H1 (cell line): Measurements from ENCODE around the gene SLC44A1. TPM values are rescaled to one million over a fixed set of nuclear protein-coding genes. Genes with fewer than 3 reads are reported as not detected.

Source experiments
- CTCF ChIA-PET: fragments of 300-600 bp; sonication (Branson Sonifier 250); formaldehyde crosslinking; loops from one replicate; lab custom pipeline; 2021; ENCODE audit not compliant: partially characterized antibody; lab: Charles Lee
- POLR2A ChIA-PET: fragments of 300-600 bp; sonication (Branson Sonifier 250); formaldehyde crosslinking; loops from one replicate; lab custom pipeline; 2021; ENCODE audit warnings: inconsistent platforms; ENCODE audit not compliant: partially characterized antibody; lab: Charles Lee
- DNase-seq, 2 experiments: peaks; one replicate each; pipeline versions ENCODE4 v3.0.0 to v3.0.0-alpha.2; 2010 to 2022; ENCODE audit warnings: low spot score in 2 of 2, low read depth in 1 of 2, mixed read lengths in 1 of 2
- FAIRE-seq: peaks from 2 replicates; lab custom pipeline; 2011; peaks lifted over from hg19 to GRCh38; lab: Jason Lieb, UNC
- H2AFZ ChIP-seq: 2 replicates; pipeline ENCODE4 v1.8.1; 2012; ENCODE audit warnings: low read length, inconsistent platforms
- H2AK5ac ChIP-seq: 2 replicates; pipeline ENCODE4 v1.6.1; 2013; ENCODE audit warnings: low read depth, low read length
- H2BK120ac ChIP-seq: replicated peaks from 2 replicates; pipeline ENCODE3; 2013; ENCODE audit warnings: low read depth, low read length, inconsistent platforms
- H2BK12ac ChIP-seq: 2 replicates; pipeline ENCODE4 v1.6.1; 2013; ENCODE audit warnings: low read depth, low read length
- H2BK15ac ChIP-seq: 2 replicates; pipeline ENCODE4 v1.6.1; 2013; ENCODE audit warnings: low read length
- H2BK20ac ChIP-seq: 2 replicates; pipeline ENCODE4 v1.6.1; 2013; ENCODE audit warnings: low read length
- H2BK5ac ChIP-seq: 2 replicates; pipeline ENCODE4 v1.6.1; 2013; ENCODE audit warnings: low read depth, low read length
- H3K14ac ChIP-seq: 2 replicates; pipeline ENCODE4 v1.6.1; 2013; ENCODE audit warnings: inconsistent platforms; ENCODE audit not compliant: insufficient read length
- H3K18ac ChIP-seq: 2 replicates; pipeline ENCODE4 v1.6.1; 2013; ENCODE audit warnings: low read length; ENCODE audit errors: extremely low read depth
- H3K23ac ChIP-seq: 2 replicates; pipeline ENCODE4 v1.6.1; 2013; ENCODE audit warnings: inconsistent platforms; ENCODE audit not compliant: insufficient read length
- H3K23me2 ChIP-seq: 2 replicates; pipeline ENCODE4 v1.6.1; 2013; ENCODE audit warnings: low read depth, low read length
- H3K27ac ChIP-seq: 2 replicates; pipeline ENCODE4 v1.6.1; 2011; ENCODE audit warnings: low read depth, low read length, inconsistent platforms
- H3K27me3 ChIP-seq, 4 experiments: replicated peaks in 1 of 4; 1 replicate in 1 of 4; 2 replicates in 3 of 4; pipeline versions ENCODE4 v1.6.1 to v1.8.1; 2011 to 2013; ENCODE audit warnings: low read length in 3 of 4, mild to moderate bottlenecking in 3 of 4, inconsistent platforms in 2 of 4, mixed read lengths in 2 of 4, moderate library complexity in 1 of 4; ENCODE audit not compliant: control insufficient read depth in 3 of 4, insufficient read depth in 3 of 4; ENCODE audit errors: extremely low read depth in 1 of 4
- H3K36me3 ChIP-seq, 4 experiments: 2 replicates each; pipeline versions ENCODE4 v1.6.1 to v1.8.1; 2011 to 2013; ENCODE audit warnings: mild to moderate bottlenecking in 4 of 4, low read length in 3 of 4, moderate library complexity in 2 of 4, control low read depth in 1 of 4, inconsistent platforms in 1 of 4; ENCODE audit not compliant: insufficient read depth in 4 of 4, control insufficient read depth in 2 of 4
- H3K4ac ChIP-seq: replicated peaks from 2 replicates; pipeline ENCODE3; 2013; ENCODE audit warnings: low read length, low read depth, mixed read lengths, inconsistent platforms; ENCODE audit not compliant: insufficient read length
- H3K4me1 ChIP-seq, 4 experiments: replicated peaks in 1 of 4; 1 replicate in 1 of 4; 2 replicates in 3 of 4; pipeline versions ENCODE4 v1.6.1 to v1.8.1; 2011 to 2013; ENCODE audit warnings: low read length in 3 of 4, inconsistent platforms in 2 of 4, mixed read lengths in 1 of 4; ENCODE audit not compliant: insufficient read depth in 4 of 4, control insufficient read depth in 3 of 4
- H3K4me2 ChIP-seq, 2 experiments: 2 replicates each; pipeline versions ENCODE4 v1.6.1 to v1.8.1; 2011 to 2013; ENCODE audit warnings: low read depth in 2 of 2, low read length in 2 of 2, control low read depth in 1 of 2, inconsistent platforms in 1 of 2, mild to moderate bottlenecking in 1 of 2; ENCODE audit not compliant: insufficient read depth in 1 of 2
- H3K4me3 ChIP-seq, 4 experiments: fragments of 200-600, 300-600 bp in 1 of 4; sonication (generic), shearing (Covaris generic), sonication (Bioruptor Twin) in 1 of 4; 2 replicates each; pipeline versions ENCODE4 v1.5.1 to v1.8.1; 2011 to 2016; ENCODE audit warnings: low read length in 4 of 4, low read depth in 3 of 4, control low read depth in 2 of 4, inconsistent platforms in 2 of 4, mild to moderate bottlenecking in 2 of 4, mixed read lengths in 1 of 4, moderate library complexity in 1 of 4; ENCODE audit not compliant: insufficient read depth in 2 of 4; ENCODE audit errors: extremely low read depth in 1 of 4
- H3K56ac ChIP-seq: replicated peaks from 2 replicates; pipeline ENCODE3; 2013; ENCODE audit warnings: low read depth, mild to moderate bottlenecking, mixed read lengths, low read length, inconsistent platforms; ENCODE audit not compliant: insufficient read length
- H3K79me1 ChIP-seq: 2 replicates; pipeline ENCODE4 v1.6.1; 2013; ENCODE audit warnings: low read depth, low read length, control low read depth
- H3K79me2 ChIP-seq, 2 experiments: 2 replicates each; pipeline versions ENCODE4 v1.6.1 to v1.8.1; 2012 to 2013; ENCODE audit warnings: low read length in 2 of 2, mild to moderate bottlenecking in 2 of 2, inconsistent platforms in 1 of 2; ENCODE audit not compliant: insufficient read depth in 2 of 2, control insufficient read depth in 1 of 2
- H3K9ac ChIP-seq, 4 experiments: replicated peaks in 1 of 4; 1 replicate in 1 of 4; 2 replicates in 3 of 4; pipeline versions ENCODE4 v1.6.1 to v1.8.1; 2011 to 2013; ENCODE audit warnings: low read depth in 3 of 4, low read length in 3 of 4, control low read depth in 2 of 4, mild to moderate bottlenecking in 2 of 4, moderate library complexity in 2 of 4, inconsistent platforms in 1 of 4; ENCODE audit errors: extremely low read depth in 1 of 4
- H3K9me3 ChIP-seq, 2 experiments: 2 replicates each; pipeline versions ENCODE4 v1.6.1 to v1.8.1; 2012 to 2013; ENCODE audit warnings: mild to moderate bottlenecking in 2 of 2, moderate library complexity in 2 of 2, control low read depth in 1 of 2, inconsistent platforms in 1 of 2, low read depth in 1 of 2, low read length in 1 of 2, mixed read lengths in 1 of 2; ENCODE audit not compliant: insufficient read depth in 2 of 2
- H4K20me1 ChIP-seq, 2 experiments: replicated peaks in 1 of 2; 2 replicates each; pipeline versions ENCODE3 to v1.8.1; 2011 to 2013; ENCODE audit warnings: inconsistent platforms in 2 of 2, low read length in 2 of 2, mild to moderate bottlenecking in 1 of 2; ENCODE audit not compliant: insufficient read depth in 2 of 2, control insufficient read depth in 1 of 2
- H4K5ac ChIP-seq: 2 replicates; pipeline ENCODE4 v1.6.1; 2013; ENCODE audit warnings: low read length, low read depth, mixed read lengths, inconsistent platforms; ENCODE audit not compliant: insufficient read length
- H4K8ac ChIP-seq: 2 replicates; pipeline ENCODE4 v1.8.0; 2013; ENCODE audit warnings: mild to moderate bottlenecking, moderate library complexity, low read length, inconsistent platforms; ENCODE audit not compliant: insufficient read depth; ENCODE audit errors: extremely low read depth
- H4K91ac ChIP-seq: replicated peaks from 2 replicates; pipeline ENCODE3; 2013; ENCODE audit warnings: low read length, mixed read lengths, inconsistent platforms; ENCODE audit not compliant: insufficient read length
- BACH1 ChIP-seq: IDR thresholded peaks from 2 replicates; pipeline ENCODE4 v1.6.1; 2012; ENCODE audit warnings: low read length, improper control_type of control experiment
- RBBP5 ChIP-seq: IDR thresholded peaks from 2 replicates; pipeline ENCODE4 v1.7.1; 2012; ENCODE audit warnings: low read depth, mild to moderate bottlenecking, inconsistent platforms, low read length, moderate library complexity, borderline replicate concordance
- WGBS, 2 experiments: shearing (Covaris generic) in 1 of 2; methylation state at CpG; one replicate each; pipeline versions ENCODE4 v1.1.6 to v1.1.7; 2013 to 2015; ENCODE audit warnings: low lambda C conversion rate in 2 of 2, mixed read lengths in 2 of 2, inconsistent platforms in 1 of 2, low coverage in 1 of 2, missing lambda C conversion rate in 1 of 2; ENCODE audit not compliant: insufficient replicate concordance in 2 of 2, insufficient coverage in 1 of 2, insufficient read length in 1 of 2; ENCODE audit errors: extremely low coverage in 1 of 2, missing lambda C conversion rate in 1 of 2; 5-methylcytosine and 5-hydroxymethylcytosine counted together
- polyA plus RNA-seq, 7 experiments: library from polyadenylated mRNA; depleted of rRNA in 3 of 7; stranded (reverse) in 5 of 7; unstranded in 2 of 7; fragments of >200 nt in 5 of 7; fragments of 200-250 nt in 2 of 7; gene quantifications; 1 replicate in 5 of 7; 2 replicates in 1 of 7; 4 replicates in 1 of 7; pipeline versions ENCODE4 v1.2.1 to v1.2.3, GENCODE V29; 2011 to 2013; ENCODE audit warnings: missing spikeins in 2 of 7, mixed read lengths in 2 of 7
- total RNA-seq: library from RNA; stranded (reverse); fragmentation: NEBNext Ultra II Directional; extraction: Animal tissue kit (Norgen Biotek cat#: 25700); gene quantifications from 2 replicates; pipeline ENCODE4 v1.2.1, GENCODE V29; 2021

Gene SLC44A1
- total and polyA plus RNA-seq, 2 of the 8 experiments (the other 6 are each of a cell fraction or from before 2014, with no cell fraction given) = 30.5 to 71.2 TPM

DNA sequence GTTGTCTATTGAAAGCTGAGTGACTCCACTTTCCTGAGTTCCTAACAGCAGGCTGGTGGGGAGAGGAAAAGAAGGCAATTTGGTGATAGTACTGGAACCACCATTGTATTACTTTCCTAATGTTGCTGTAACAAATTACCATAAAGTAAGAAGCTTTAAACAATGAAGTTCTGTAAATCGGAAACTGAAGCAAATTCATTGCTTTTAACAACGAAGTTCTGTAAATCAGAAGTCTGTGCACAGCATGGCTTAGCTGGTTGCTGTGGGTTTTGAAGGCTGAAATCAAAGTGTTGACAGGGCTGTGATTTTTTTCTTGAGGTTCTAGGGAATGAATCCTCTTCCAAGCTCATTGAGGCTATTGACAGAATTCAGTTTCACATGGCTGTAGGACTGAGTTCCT, 72.3 kb downstream of the SLC44A1 start:
- FAIRE-seq (no peak), DNase-seq (no peak)
- no peak overlapping the region for H2AK5ac ChIP-seq
- no peak overlapping the region for H3K9ac ChIP-seq
- no peaks in the 10 kb centered on the region for H3K23me2 ChIP-seq
- no peak overlapping the region for H3K27ac ChIP-seq
- no peak overlapping the region for H3K4ac ChIP-seq
- no peak overlapping the region for H2BK20ac ChIP-seq
- no peak overlapping the region for H2BK5ac ChIP-seq
- CTCF ChIA-PET = interaction anchor here (0.7 kb wide), 1 partner anchor 9 kb away, joined by 3 read pairs; no protein-coding TSS in a partner anchor
- WGBS, 2 experiments = 72% methylated on average over 2 of the region's 2 CpGs; no CpG with 5 or more reads in 1 of the 2 experiments
- no peaks in the 10 kb centered on the region for H3K9me3 ChIP-seq
- H2BK12ac ChIP-seq = no peak overlapping the region
- POLR2A ChIA-PET = interaction anchor here (0.7 kb wide), 1 partner anchor 72 kb away, joined by 3 read pairs; the partner anchor contains the start of gene SLC44A1
- no peak overlapping the region for H3K23ac ChIP-seq
- H4K8ac ChIP-seq = no peak overlapping the region
- no peak overlapping the region for H4K91ac ChIP-seq
- H3K4me1 ChIP-seq = no peaks in the 10 kb centered on the region
- peaks cover 0 to 17% (median 2%) of the 10 kb centered on the region in 4 experiments; a peak in 4 of 8 replicates for H3K36me3 ChIP-seq
- no peak overlapping the region for H2BK15ac ChIP-seq
- H3K4me2 ChIP-seq = no peak overlapping the region
- H3K79me1 ChIP-seq = no peaks in the 10 kb centered on the region
- no peak overlapping the region for H3K18ac ChIP-seq
- H2AFZ ChIP-seq = no peak overlapping the region
- no peaks in the 10 kb centered on the region for H4K20me1 ChIP-seq
- H4K5ac ChIP-seq = no peak overlapping the region
- H3K79me2 ChIP-seq = peaks cover 0 to 3% of the 10 kb centered on the region in 2 experiments; a peak in 1 of 4 replicates
- H2BK120ac ChIP-seq = no peak overlapping the region
- no peak overlapping the region for H3K56ac ChIP-seq
- H3K27me3 ChIP-seq = no peaks in the 10 kb centered on the region
- H3K4me3 ChIP-seq = no peak overlapping the region
- H3K14ac ChIP-seq = no peak overlapping the region
- TF ChIP-seq BACH1 (no peak), RBBP5 (no peak)
